ENCODE measurements around the gene NCOR2.
A peak's percentile ranks its signal among the peaks of the same experiment; 100 is the strongest.

DNA sequence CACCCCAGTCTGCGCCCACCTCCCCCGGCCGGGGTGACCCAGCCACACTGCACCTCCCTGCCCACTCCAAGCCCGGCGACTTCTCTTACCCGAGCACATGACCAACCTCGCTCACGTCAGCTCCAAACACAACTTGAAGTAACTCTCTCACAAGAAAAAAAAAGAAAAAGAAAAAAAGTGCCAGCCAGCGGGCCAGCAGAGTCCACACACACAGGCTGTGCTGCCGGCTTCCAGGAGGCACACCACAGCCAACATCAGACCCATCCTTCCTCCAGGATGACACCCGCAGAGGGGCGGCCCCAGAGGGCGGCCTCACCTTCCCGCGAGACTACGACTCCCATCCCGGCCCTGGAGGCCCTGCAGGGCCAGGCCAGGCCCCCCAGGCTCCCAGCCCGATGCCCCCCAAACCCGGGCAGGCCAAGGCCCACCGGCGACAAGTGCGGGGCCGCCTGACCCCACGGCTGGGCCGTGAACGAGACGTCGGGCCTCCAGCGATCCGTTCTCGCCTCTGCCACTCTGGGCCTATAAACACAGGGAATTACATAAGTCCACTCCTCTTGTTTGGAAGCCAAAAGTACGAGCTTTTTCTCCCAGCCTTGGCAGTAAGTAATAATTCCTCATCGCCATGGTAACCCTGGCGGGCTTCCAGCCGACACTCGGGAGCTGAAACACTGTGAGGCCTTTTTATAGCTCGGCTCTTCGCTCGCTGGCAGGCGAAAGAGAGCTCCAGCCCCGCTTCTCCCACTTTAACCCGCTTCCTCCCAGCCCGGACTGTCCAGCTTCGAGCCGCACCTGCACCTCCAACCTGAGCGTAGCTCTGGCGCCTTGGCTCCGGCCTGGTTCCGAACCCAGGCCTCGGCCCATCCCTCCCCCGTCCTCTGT, 49.1 kb downstream of the NCOR2 start:
- TF ChIP-seq, protein P1, sequence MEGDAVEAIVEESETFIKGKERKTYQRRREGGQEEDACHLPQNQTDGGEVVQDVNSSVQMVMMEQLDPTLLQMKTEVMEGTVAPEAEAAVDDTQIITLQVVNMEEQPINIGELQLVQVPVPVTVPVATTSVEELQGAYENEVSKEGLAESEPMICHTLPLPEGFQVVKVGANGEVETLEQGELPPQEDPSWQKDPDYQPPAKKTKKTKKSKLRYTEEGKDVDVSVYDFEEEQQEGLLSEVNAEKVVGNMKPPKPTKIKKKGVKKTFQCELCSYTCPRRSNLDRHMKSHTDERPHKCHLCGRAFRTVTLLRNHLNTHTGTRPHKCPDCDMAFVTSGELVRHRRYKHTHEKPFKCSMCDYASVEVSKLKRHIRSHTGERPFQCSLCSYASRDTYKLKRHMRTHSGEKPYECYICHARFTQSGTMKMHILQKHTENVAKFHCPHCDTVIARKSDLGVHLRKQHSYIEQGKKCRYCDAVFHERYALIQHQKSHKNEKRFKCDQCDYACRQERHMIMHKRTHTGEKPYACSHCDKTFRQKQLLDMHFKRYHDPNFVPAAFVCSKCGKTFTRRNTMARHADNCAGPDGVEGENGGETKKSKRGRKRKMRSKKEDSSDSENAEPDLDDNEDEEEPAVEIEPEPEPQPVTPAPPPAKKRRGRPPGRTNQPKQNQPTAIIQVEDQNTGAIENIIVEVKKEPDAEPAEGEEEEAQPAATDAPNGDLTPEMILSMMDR (IDR thresholded peaks at IDR 0.05), result no peak
- TF ChIP-seq POLR2AphosphoS5 (IDR thresholded peaks at IDR 0.05), result peak in 2 of 3 donors; percentile 42 to 54

Measured in suprapubic skin (tissue), 3 donors.